HL-60 (cell line): ENCODE data around the gene NPRL2.
A peak's percentile ranks its signal among the peaks of the same experiment; 100 is the strongest.

ENCODE experiments used
- DNase-seq, 2 experiments: peaks; one replicate each; pipeline ENCODE4 v3.0.0-alpha.2; 2010 to 2020; ENCODE audit warnings: low read depth in 1 of 2, low spot score in 1 of 2
- H3K27ac ChIP-seq: fragments of 250-450 bp; sonication (Bioruptor Pico); replicated peaks from 2 replicates; pipeline ENCODE4 v1.5.1; 2020; ENCODE audit warnings: mild to moderate bottlenecking, moderate library complexity
- H3K27me3 ChIP-seq: fragments of 250-450 bp; sonication (Bioruptor Pico); 2 replicates; pipeline ENCODE4 v1.5.1; 2021; ENCODE audit warnings: mild to moderate bottlenecking, moderate library complexity; ENCODE audit not compliant: insufficient read depth, poor library complexity, severe bottlenecking
- H3K4me3 ChIP-seq: replicated peaks from 2 replicates; pipeline ENCODE4 v1.5.1; 2011; ENCODE audit warnings: mild to moderate bottlenecking, control low read depth, low read length; ENCODE audit not compliant: insufficient read depth
- GABPA ChIP-seq: IDR thresholded peaks from 2 replicates; pipeline ENCODE4 v1.6.1; 2012; ENCODE audit warnings: low read depth
- POLR2AphosphoS5 ChIP-seq: IDR thresholded peaks from 2 replicates; pipeline ENCODE4 v1.6.1; 2012; ENCODE audit warnings: low read depth
- SPI1 ChIP-seq: IDR thresholded peaks from 2 replicates; pipeline ENCODE4 v1.6.1; 2012; ENCODE audit warnings: low read depth, mild to moderate bottlenecking, borderline replicate concordance
- TF ChIP-seq, protein P1 (sequence below): IDR thresholded peaks from one replicate; pipeline ENCODE4 v1.5.1; 2011; ENCODE audit warnings: low read length, control low read depth, inconsistent platforms; ENCODE audit not compliant: insufficient read depth
- TF ChIP-seq, protein P2 (sequence below): IDR thresholded peaks from 2 replicates; pipeline ENCODE4 v1.6.1; 2012; ENCODE audit warnings: low read depth; ENCODE audit not compliant: insufficient replicate concordance

Gene NPRL2

DNA sequence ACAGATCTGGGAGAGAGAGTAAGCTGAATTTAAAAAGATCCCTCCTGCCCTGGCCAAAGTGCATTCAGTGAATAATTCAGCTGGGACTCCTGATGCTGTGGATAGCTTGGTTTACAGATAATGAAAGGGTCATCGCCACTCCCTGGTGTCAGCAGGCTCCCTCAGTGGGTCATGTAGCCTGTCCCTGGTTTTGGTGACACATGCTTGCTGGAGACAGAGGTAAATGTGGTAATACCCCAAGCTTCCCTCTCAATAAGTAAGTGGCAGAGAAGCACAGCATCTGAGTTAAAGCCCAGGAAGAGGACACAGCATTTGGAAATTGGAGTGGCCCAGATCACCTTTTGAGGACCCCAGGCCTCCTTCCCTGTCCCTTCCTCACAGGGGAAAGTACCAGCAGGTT is 6.9 kb upstream of the NPRL2 start:
- Histone ChIP-seq H3K27me3 (no peaks in the 10 kb centered on the region), H3K4me3 (peak overlapping the region; percentile 85), H3K27ac (no peak overlapping the region)
- peak in 1 of 2 experiments; percentile 49 for DNase-seq
- TF ChIP-seq, protein P1, sequence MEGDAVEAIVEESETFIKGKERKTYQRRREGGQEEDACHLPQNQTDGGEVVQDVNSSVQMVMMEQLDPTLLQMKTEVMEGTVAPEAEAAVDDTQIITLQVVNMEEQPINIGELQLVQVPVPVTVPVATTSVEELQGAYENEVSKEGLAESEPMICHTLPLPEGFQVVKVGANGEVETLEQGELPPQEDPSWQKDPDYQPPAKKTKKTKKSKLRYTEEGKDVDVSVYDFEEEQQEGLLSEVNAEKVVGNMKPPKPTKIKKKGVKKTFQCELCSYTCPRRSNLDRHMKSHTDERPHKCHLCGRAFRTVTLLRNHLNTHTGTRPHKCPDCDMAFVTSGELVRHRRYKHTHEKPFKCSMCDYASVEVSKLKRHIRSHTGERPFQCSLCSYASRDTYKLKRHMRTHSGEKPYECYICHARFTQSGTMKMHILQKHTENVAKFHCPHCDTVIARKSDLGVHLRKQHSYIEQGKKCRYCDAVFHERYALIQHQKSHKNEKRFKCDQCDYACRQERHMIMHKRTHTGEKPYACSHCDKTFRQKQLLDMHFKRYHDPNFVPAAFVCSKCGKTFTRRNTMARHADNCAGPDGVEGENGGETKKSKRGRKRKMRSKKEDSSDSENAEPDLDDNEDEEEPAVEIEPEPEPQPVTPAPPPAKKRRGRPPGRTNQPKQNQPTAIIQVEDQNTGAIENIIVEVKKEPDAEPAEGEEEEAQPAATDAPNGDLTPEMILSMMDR, result no peak
- TF ChIP-seq POLR2AphosphoS5 (no peak; the same call in 1 of the 2 replicates), GABPA (no peak)
- TF ChIP-seq, protein P2, sequence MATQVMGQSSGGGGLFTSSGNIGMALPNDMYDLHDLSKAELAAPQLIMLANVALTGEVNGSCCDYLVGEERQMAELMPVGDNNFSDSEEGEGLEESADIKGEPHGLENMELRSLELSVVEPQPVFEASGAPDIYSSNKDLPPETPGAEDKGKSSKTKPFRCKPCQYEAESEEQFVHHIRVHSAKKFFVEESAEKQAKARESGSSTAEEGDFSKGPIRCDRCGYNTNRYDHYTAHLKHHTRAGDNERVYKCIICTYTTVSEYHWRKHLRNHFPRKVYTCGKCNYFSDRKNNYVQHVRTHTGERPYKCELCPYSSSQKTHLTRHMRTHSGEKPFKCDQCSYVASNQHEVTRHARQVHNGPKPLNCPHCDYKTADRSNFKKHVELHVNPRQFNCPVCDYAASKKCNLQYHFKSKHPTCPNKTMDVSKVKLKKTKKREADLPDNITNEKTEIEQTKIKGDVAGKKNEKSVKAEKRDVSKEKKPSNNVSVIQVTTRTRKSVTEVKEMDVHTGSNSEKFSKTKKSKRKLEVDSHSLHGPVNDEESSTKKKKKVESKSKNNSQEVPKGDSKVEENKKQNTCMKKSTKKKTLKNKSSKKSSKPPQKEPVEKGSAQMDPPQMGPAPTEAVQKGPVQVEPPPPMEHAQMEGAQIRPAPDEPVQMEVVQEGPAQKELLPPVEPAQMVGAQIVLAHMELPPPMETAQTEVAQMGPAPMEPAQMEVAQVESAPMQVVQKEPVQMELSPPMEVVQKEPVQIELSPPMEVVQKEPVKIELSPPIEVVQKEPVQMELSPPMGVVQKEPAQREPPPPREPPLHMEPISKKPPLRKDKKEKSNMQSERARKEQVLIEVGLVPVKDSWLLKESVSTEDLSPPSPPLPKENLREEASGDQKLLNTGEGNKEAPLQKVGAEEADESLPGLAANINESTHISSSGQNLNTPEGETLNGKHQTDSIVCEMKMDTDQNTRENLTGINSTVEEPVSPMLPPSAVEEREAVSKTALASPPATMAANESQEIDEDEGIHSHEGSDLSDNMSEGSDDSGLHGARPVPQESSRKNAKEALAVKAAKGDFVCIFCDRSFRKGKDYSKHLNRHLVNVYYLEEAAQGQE, result no peak

DNA sequence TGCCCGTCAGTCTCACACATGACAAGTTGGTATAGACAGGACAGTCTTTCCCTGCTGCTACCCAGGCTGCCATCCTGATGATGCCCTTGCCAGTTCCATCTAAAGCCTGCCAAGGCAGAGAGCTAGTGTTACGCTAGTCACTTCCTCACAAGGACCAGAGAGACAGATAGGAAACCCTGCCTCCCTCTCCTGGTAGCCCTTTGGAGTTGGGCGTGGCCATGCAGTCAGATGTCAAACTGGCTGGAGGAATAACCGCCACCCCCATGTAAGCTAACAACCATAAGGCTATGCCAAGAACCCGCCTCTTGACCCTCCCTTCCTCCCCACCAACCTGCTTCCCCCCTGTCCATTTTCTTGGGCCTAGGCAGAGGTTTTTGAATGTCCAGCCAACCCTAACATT is 6.0 kb upstream of the NPRL2 start:
- Histone ChIP-seq H3K27ac (no peak overlapping the region), H3K4me3 (peak overlapping the region; percentile 85), H3K27me3 (no peaks in the 10 kb centered on the region)
- TF ChIP-seq, protein P2, result no peak
- TF ChIP-seq SPI1 (peak; percentile 81), GABPA (no peak), POLR2AphosphoS5 (0 out of 2 replicates have a peak, but pooled peaks have one; percentile 22)
- TF ChIP-seq, protein P1, result no peak
- peak in 1 of 2 experiments; percentile 67 for DNase-seq

DNA sequence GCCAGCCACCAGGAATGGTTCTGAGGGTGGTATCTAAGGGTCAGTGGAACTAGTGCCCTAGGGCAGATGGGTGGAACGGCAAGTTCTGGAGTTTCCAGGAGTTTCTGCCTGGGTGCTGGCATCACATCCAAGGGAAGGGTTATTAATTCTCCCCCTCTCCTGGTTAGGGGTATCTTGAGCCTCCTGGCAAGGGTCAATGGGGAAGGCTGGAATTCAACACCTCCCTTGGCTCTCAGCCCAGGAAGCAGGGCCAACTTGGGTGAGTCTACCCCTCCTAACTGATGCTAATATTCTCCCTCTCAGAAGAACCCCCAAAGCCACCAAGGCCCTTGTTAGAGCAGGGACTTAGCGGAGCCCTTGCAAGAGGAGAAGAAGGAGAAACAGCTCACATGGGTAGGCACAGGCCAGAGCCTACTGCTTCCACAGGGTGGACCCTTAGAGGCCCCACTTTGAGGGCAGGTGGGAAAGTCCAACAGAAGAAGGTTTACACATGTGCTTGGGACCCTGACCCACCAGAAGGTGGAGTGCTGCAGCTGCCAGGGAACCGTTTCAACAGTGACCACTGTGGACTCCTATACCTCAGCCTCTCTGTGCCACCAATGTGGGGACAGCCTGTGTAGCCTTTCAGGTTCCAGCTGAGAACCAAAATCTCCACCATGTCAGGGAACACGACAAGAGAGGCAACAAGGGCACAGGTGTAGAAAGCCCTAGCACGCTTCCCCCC is 5.4 kb upstream of the NPRL2 start:
- no peak for DNase-seq
- TF ChIP-seq, protein P1, result no peak
- TF ChIP-seq POLR2AphosphoS5 (no peak), SPI1 (no peak), GABPA (no peak)
- TF ChIP-seq, protein P2, result no peak
- H3K27me3 ChIP-seq, result no peaks in the 10 kb centered on the region
- H3K27ac ChIP-seq, result no peak overlapping the region
- no peak overlapping the region for H3K4me3 ChIP-seq
